NT2/D1 (cell line): ENCODE results near the gene SERPINA1.
"Not testable (repeated sequence)": the region's sequence is repeated elsewhere in the genome, so short reads cannot be mapped to it uniquely, and the experiment has no call there.

Experiments used
- DNase-seq: peaks from one replicate; pipeline ENCODE4 v3.0.0-alpha.2; 2011; ENCODE audit warnings: low read depth, low spot score
- H3K27me3 ChIP-seq: 2 replicates; pipeline ENCODE4 v1.6.0; 2011; ENCODE audit warnings: mild to moderate bottlenecking; ENCODE audit not compliant: insufficient read length, insufficient read depth
- H3K36me3 ChIP-seq: 2 replicates; pipeline ENCODE4 v1.6.1; 2011; ENCODE audit warnings: mild to moderate bottlenecking, low read length, mixed read lengths; ENCODE audit not compliant: insufficient read depth, insufficient read length
- H3K4me1 ChIP-seq: 2 replicates; pipeline ENCODE4 v1.5.1; 2011; ENCODE audit not compliant: insufficient read depth, insufficient read length
- H3K4me3 ChIP-seq: 2 replicates; pipeline ENCODE4 v1.5.1; 2011; ENCODE audit warnings: low read depth; ENCODE audit not compliant: insufficient read length
- H3K9ac ChIP-seq: 2 replicates; pipeline ENCODE4 v1.6.0; 2011; ENCODE audit warnings: low read depth; ENCODE audit not compliant: insufficient read length
- H3K9me3 ChIP-seq: 2 replicates; pipeline ENCODE4 v1.5.1; 2011; ENCODE audit warnings: mild to moderate bottlenecking, low read length; ENCODE audit not compliant: insufficient read depth
- SUZ12 ChIP-seq: IDR thresholded peaks from 2 replicates; pipeline ENCODE4 v1.6.1; 2011; ENCODE audit not compliant: insufficient read length, insufficient read depth; ENCODE audit errors: extremely low read depth
- YY1 ChIP-seq: IDR thresholded peaks from 2 replicates; pipeline ENCODE4 v1.6.1; 2011; ENCODE audit not compliant: insufficient read length, insufficient read depth
- ZNF274 ChIP-seq: IDR thresholded peaks from 2 replicates; pipeline ENCODE4 v1.6.1; 2011; ENCODE audit warnings: mild to moderate bottlenecking, low read depth, low read length

The SERPINA1 gene

DNA sequence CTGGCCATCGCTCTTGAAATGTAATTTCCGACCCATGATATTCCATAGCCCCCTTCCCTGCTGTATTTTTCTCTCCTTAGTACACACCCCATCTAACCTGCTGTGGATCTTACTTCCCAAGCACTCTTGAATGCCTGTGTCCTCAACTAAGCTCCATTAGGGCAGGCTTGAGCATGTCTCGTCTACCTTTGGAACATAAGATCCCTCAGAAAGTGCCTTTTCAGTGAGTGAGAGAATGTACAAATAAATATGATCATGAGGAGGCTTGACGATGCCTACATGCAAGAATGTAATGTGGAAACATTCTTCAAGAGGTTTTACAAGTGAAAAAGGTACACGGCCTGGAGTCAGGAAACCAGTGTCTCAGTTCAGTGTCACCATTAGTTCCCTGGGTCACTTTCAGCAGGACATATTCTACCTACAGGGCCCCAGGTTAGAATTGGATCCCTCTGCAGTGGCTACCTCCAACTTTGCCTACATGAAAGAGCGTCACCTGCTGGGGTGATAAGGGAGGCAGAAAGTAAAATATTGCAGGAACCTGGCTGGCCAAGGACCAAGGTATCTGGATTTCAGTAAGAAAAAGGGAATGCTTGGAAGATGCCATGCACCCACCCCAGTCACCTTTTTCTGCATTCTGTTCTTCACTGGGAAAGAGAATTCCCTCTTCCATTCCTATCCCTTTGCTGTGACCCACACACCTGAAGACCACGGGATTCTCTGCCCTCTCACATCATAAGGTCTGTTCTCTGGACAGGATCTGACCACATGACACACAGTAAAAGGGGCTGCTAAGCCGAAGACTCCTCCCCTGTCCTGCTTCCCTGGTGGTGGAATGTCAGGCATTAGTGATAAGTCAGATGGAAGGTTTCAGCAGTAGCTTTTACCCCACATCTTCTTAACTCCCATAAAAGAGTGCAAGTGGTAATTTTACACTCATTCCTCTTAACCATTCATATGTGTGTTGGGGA is 24.6 kb upstream of the SERPINA1 start:
- H3K9me3 ChIP-seq, result no peaks in the 10 kb centered on the region; the same call in 1 of the 2 replicates
- DNase-seq, result no peak
- no peak for TF ChIP-seq SUZ12
- no peak for TF ChIP-seq ZNF274
- no peak for TF ChIP-seq YY1
- H3K27me3 ChIP-seq, result no peaks in the 10 kb centered on the region
- H3K9ac ChIP-seq, result no peak overlapping the region
- no peak overlapping the region for H3K4me3 ChIP-seq
- no peaks in the 10 kb centered on the region for H3K4me1 ChIP-seq
- no peaks in the 10 kb centered on the region for H3K36me3 ChIP-seq

DNA sequence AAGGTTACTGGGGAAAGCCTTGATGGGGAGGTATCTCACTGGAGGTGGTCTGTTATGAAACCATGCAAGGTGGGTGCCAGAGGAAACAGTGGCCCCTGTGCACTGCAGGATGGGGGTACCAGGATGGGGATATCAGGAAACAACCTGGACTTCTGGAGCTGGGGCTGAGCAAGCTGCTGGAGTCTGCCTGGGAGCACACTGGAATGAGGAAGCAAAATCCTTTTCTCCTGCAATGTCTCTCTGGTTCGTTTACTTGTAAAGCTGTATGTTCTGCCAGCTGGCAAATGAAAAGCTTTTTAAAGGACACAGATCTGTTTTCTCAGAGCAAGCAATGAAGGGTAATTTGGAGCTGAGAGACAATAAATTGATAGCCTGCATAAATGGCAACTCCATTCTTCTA is 23.2 kb upstream of the SERPINA1 start:
- Histone ChIP-seq H3K4me1 (no peaks in the 10 kb centered on the region), H3K9me3 (peaks cover 8% of the 10 kb centered on the region), H3K4me3 (no peak overlapping the region), H3K27me3 (no peaks in the 10 kb centered on the region), H3K36me3 (no peaks in the 10 kb centered on the region), H3K9ac (no peak overlapping the region)
- TF ChIP-seq ZNF274 (no peak), YY1 (no peak), SUZ12 (no peak)
- DNase-seq, result no peak

GRCh38 chr14:94409430-94409829 is 21.0 kb upstream of the SERPINA1 start:
- H3K36me3 ChIP-seq, H3K27me3 ChIP-seq, H3K4me1 ChIP-seq, DNase-seq, H3K9ac ChIP-seq, H3K4me3 ChIP-seq: not testable (repeated sequence)
- peaks cover 21% of the 10 kb centered on the region for H3K9me3 ChIP-seq

GRCh38 chr14:94408546-94409095 is 20.2 kb upstream of the SERPINA1 start:
- no peaks in the 10 kb centered on the region for H3K36me3 ChIP-seq
- peaks cover 21% of the 10 kb centered on the region for H3K9me3 ChIP-seq
- H3K4me3 ChIP-seq, result no peak overlapping the region
- no peak overlapping the region for H3K9ac ChIP-seq
- TF ChIP-seq YY1 (no peak), ZNF274 (no peak)
- DNase-seq, result no peak
- no peaks in the 10 kb centered on the region for H3K27me3 ChIP-seq
- no peaks in the 10 kb centered on the region for H3K4me1 ChIP-seq

DNA sequence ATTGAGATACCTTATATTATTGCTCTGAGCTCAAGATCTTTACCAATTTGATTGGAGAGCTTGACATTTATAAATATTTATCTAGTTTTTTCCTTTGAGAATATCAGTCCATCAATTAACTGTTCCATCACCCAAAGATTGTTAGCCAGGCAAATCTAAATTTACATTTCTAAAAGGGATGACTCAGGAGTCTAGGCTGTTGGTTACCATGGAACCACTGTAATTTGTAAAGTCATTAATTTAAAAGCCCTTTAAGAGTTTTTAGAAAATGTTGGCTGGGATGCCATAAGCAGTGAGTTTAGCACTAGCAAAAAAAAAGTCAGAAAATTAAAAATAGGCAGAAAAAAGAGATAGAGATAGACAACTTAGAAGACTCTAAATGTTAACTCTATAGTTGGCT is 19.5 kb upstream of the SERPINA1 start:
- Histone ChIP-seq H3K9me3 (peaks cover 21% of the 10 kb centered on the region), H3K9ac (no peak overlapping the region), H3K4me3 (no peak overlapping the region), H3K27me3 (no peaks in the 10 kb centered on the region), H3K4me1 (no peaks in the 10 kb centered on the region), H3K36me3 (no peaks in the 10 kb centered on the region)
- TF ChIP-seq YY1, result no peak
- no peak for TF ChIP-seq ZNF274
- no peak for TF ChIP-seq SUZ12
- no peak for DNase-seq

DNA sequence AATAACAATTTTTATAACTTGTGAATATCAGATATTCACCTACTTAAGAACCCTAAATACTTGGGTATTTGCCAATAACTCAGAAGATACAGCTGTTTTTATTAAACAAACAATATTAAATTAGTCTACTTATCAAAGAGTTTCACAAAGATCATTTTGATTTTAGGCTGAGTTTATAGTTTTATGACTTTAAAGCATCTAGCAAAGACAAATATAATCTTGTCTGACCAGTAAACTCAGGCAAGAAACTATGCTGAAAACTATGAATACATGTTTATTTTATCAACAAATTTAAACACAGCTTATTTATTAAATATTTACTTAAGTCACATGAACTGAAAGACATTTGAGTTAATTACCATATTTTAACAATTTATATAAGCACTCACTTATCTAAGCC is 18.5 kb upstream of the SERPINA1 start:
- Histone ChIP-seq H3K4me1 (no peaks in the 10 kb centered on the region), H3K27me3 (no peaks in the 10 kb centered on the region), H3K36me3 (no peaks in the 10 kb centered on the region), H3K9me3 (peaks cover 21% of the 10 kb centered on the region), H3K4me3 (no peak overlapping the region), H3K9ac (no peak overlapping the region)
- TF ChIP-seq ZNF274 (no peak), YY1 (no peak), SUZ12 (no peak)
- DNase-seq, result no peak

GRCh38 chr14:94405486-94405885 is 17.1 kb upstream of the SERPINA1 start:
- Histone ChIP-seq H3K9me3 (peaks cover 21% of the 10 kb centered on the region), H3K36me3 (no peaks in the 10 kb centered on the region), H3K27me3 (no peaks in the 10 kb centered on the region), H3K4me3 (no peak overlapping the region), H3K9ac (no peak overlapping the region), H3K4me1 (no peaks in the 10 kb centered on the region)
- TF ChIP-seq ZNF274 (no peak), YY1 (no peak), SUZ12 (no peak)
- DNase-seq, result no peak
